ENCODE results near the gene COL15A1.
"Not testable (repeated sequence)": the region's sequence is repeated elsewhere in the genome, so short reads cannot be mapped to it uniquely, and the experiment has no call there.

Gene COL15A1

DNA sequence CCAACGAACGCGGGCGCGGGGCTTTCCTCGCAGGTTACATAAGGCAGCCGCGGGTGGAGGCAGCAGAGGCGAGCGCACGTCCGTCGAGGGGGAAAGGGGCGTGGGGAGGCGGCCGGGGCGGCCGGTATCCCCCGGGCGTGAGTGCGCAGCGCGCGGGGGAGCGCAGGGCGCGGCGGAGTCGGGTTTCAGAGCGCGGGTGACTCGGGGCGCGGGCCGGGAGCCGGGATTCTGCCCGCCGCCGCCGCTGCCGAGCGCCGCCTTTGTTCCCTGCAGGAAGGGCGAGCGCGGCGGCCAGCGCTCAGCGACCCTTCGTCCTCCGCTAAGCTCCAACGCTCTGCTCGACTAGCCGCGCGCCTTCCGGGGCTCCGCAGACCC, at the start of gene COL15A1:
COL15A1 (plus strand) TSS at position 226 of the 375 bp plus-strand sequence. CDS start 155 bp downstream, outside the sequence.
- H3K9me3 Mint-ChIP-seq: no peaks in the 10 kb centered on the region
- peaks cover 12% of the 10 kb centered on the region for H3K4me1 Mint-ChIP-seq
- no peak within 1 kb of the TSS for H3K27ac Mint-ChIP-seq
- no peak for DNase-seq (ENCODE audit: low spot score in 2 of 2)
- no peak for ATAC-seq
- H3K36me3 Mint-ChIP-seq: no peaks in the 10 kb centered on the region
- H3K4me3 Mint-ChIP-seq: peak within 1 kb of the TSS; percentile 41

DNA sequence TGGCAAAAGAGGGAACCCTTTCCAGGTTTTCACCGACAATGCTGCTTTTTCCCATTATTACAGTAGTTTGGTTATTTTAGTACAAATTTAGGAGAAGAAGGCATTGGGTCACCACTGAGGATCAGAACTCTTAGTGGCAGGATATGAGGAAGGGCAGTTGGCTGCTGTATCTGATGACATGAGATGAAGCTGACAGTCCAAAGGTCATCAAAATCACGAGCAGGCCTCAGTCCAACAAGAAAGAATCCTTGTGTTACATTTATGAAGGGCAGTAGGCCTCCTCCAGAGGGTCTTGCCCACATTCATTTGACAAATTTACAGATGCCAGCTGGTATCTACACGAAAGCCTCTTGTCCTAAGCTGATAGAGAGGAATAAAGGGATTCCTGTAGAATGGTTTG, 49.5 kb upstream of the COL15A1 start:
- no peak overlapping the region for H3K27ac Mint-ChIP-seq
- DNase-seq (ENCODE audit: low spot score in 2 of 2): no peak

DNA sequence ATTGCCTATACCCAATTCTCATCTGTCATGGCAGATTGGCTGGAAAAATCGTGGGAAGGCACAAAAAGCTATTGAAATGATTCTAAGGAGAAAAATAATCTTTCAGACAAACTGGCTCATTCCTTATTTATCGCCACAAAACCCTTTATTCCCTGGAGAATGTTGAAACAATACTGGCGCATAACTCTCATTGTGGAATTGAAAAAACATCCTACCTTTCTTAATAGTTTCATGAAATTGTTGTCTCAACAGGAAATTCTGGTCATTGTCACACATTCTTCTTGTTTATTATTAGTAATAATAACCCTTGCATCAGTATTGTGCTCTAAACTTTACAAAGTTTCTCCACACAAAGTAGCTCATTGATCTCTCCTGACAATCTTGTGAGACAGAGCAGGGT, 48.9 kb upstream of the COL15A1 start:
- Mint-ChIP-seq H3K4me1 (no peaks in the 10 kb centered on the region), H3K9me3 (peaks cover 3% of the 10 kb centered on the region), H3K36me3 (no peaks in the 10 kb centered on the region), H3K27ac (no peak overlapping the region), H3K4me3 (no peak overlapping the region)
- no peak for ATAC-seq
- no peak for DNase-seq (ENCODE audit: low spot score in 2 of 2)

More for the DNA sequence above, 49.5 kb upstream of the COL15A1 start:
- Mint-ChIP-seq H3K36me3 (no peaks in the 10 kb centered on the region), H3K4me1 (no peaks in the 10 kb centered on the region), H3K9me3 (peaks cover 3% of the 10 kb centered on the region), H3K4me3 (no peak overlapping the region)
- no peak for ATAC-seq

GRCh38 chr9:98896632-98897031, 47.1 kb upstream of the COL15A1 start:
- H3K4me3 Mint-ChIP-seq: no peak overlapping the region
- H3K27ac Mint-ChIP-seq: no peak overlapping the region
- peaks cover 3% of the 10 kb centered on the region for H3K9me3 Mint-ChIP-seq
- no peaks in the 10 kb centered on the region for H3K36me3 Mint-ChIP-seq
- ATAC-seq: no peak
- H3K4me1 Mint-ChIP-seq: no peaks in the 10 kb centered on the region
- no peak for DNase-seq (ENCODE audit: low spot score in 2 of 2)

DNA sequence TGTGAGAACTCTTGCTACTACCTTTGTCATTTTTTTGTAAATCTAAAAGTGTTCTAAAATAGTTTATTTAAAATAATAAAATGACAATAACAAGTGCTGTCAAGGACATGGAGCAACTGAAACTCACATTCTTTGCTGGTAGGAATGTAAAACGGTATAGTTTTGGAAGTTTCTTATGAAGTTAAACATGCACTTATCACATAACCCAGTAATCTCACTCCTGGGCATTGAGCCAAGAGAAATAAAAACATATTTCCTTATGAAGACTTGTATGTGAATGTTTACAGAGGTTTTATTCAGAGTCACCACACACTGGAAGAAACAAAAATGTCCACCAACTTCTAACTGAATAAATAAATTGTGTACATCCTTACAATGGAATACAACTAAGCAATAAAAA, 46.0 kb upstream of the COL15A1 start:
- Mint-ChIP-seq H3K9me3 (peaks cover 3% of the 10 kb centered on the region), H3K36me3 (no peaks in the 10 kb centered on the region), H3K27ac (no peak overlapping the region), H3K4me3 (no peak overlapping the region), H3K4me1 (no peaks in the 10 kb centered on the region)
- DNase-seq (ENCODE audit: low spot score in 2 of 2) (no peak), ATAC-seq (no peak)

DNA sequence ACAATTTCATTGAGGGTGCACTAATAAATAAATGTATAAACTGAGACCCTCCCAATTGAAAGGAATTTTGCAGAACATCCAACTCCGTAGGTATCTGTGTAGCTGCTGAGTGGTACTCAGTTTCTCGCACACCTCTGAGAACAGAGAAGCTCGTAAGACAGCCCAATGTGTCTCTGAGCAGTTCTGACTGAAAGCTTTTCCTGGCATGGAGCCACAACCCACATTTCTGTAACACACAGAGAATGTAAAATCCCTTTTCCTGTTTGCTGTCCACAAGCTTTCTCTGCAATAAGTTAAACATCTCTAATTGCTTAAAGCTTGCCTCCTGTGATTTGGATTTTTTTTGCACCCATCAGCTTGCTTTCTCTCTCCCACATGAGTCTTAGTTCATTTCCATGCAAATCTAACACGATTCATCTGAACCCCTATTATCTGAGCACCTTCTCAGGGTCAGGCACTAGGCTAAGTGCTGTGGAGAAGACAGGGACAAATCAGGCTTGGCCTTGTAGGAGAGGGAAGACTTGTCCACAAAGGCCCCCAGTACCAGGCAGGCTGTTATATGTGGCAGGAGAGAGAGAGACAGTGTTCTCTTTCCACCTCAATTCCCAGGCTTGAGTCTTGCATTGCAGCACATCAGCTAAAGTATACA, 44.2 kb upstream of the COL15A1 start:
- DNase-seq (ENCODE audit: low spot score in 2 of 2) (no peak), ATAC-seq (no peak)
- H3K4me1 Mint-ChIP-seq: no peaks in the 10 kb centered on the region
- H3K9me3 Mint-ChIP-seq: peaks cover 3% of the 10 kb centered on the region
- H3K36me3 Mint-ChIP-seq: no peaks in the 10 kb centered on the region
- no peak overlapping the region for H3K4me3 Mint-ChIP-seq
- no peak overlapping the region for H3K27ac Mint-ChIP-seq

GRCh38 chr9:98900244-98900643, 43.5 kb upstream of the COL15A1 start:
- H3K27ac Mint-ChIP-seq: no peak overlapping the region
- DNase-seq (ENCODE audit: low spot score in 2 of 2): no peak
- H3K4me3 Mint-ChIP-seq: no peak overlapping the region
- no peak for ATAC-seq
- H3K4me1 Mint-ChIP-seq: no peaks in the 10 kb centered on the region
- H3K36me3 Mint-ChIP-seq: no peaks in the 10 kb centered on the region
- H3K9me3 Mint-ChIP-seq: peaks cover 3% of the 10 kb centered on the region

DNA sequence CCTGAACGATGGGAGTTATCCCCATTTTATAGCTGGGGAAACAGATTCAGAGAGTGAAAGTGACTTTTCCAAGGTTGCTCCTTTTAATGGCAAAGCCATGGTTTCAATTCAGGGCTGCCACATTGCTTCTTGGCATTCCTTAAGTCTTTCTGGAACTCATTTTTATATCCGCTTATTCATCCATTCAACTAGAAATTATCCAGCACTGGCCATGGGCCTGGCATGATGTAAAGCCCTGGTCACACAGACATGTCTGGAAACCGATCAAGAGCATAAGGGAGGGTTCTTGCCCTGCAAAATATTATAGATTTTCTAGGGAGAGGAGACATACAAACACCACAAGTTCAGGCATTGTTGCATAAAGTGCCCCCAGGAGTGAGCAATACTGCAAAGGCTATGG, 43.0 kb upstream of the COL15A1 start:
- H3K36me3 Mint-ChIP-seq: no peaks in the 10 kb centered on the region
- no peak overlapping the region for H3K27ac Mint-ChIP-seq
- no peaks in the 10 kb centered on the region for H3K4me1 Mint-ChIP-seq
- no peak for ATAC-seq
- peaks cover 3% of the 10 kb centered on the region for H3K9me3 Mint-ChIP-seq
- H3K4me3 Mint-ChIP-seq: no peak overlapping the region
- no peak for DNase-seq (ENCODE audit: low spot score in 2 of 2)

GRCh38 chr9:98901843-98902242, 41.9 kb upstream of the COL15A1 start:
- H3K9me3 Mint-ChIP-seq; H3K36me3 Mint-ChIP-seq; ATAC-seq; DNase-seq (ENCODE audit: low spot score in 2 of 2); H3K4me3 Mint-ChIP-seq; H3K27ac Mint-ChIP-seq; H3K4me1 Mint-ChIP-seq: not testable (repeated sequence)

- Mint-ChIP-seq H3K9me3 (no peaks in the 10 kb centered on the region), H3K4me3 (no peak overlapping the region), H3K27ac (no peak overlapping the region), H3K4me1 (no peaks in the 10 kb centered on the region), H3K36me3 (no peaks in the 10 kb centered on the region)
- no peak for ATAC-seq
- DNase-seq (ENCODE audit: low spot score in 2 of 2): no peak
These were observed 41.2 kb upstream of the COL15A1 start for GRCh38 chr9:98902516-98902915.

- Mint-ChIP-seq H3K4me1 (no peaks in the 10 kb centered on the region), H3K4me3 (no peak overlapping the region), H3K36me3 (no peaks in the 10 kb centered on the region), H3K27ac (no peak overlapping the region), H3K9me3 (no peaks in the 10 kb centered on the region)
- ATAC-seq (no peak), DNase-seq (ENCODE audit: low spot score in 2 of 2) (no peak)
These were observed 40.8 kb upstream of the COL15A1 start for GRCh38 chr9:98902925-98903324.

DNA sequence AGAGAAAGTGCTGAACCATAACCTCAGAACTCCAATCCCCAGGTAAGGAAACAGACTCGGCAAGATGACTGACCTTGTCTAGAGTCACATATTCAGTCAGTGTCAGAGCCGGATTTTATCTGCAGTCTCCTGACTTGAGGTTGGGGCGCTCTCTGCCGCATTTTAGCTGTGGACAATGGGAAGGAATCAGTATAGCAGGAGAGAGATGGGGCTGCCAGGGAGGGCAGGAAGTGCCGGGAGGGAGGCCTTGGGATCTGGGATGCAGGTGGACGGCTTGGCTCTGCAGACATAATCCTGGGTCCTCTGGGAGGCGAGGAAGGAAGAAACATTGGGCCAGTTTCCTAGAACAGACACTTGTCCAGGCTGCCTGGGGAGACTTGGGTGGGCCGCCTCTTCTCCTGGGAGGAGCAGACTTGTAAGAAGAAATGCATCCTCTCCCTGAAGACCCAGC, 39.7 kb upstream of the COL15A1 start:
- Mint-ChIP-seq H3K4me1 (no peaks in the 10 kb centered on the region), H3K27ac (no peak overlapping the region), H3K4me3 (no peak overlapping the region), H3K9me3 (no peaks in the 10 kb centered on the region), H3K36me3 (no peaks in the 10 kb centered on the region)
- DNase-seq (ENCODE audit: low spot score in 2 of 2) (no peak), ATAC-seq (no peak)

DNA sequence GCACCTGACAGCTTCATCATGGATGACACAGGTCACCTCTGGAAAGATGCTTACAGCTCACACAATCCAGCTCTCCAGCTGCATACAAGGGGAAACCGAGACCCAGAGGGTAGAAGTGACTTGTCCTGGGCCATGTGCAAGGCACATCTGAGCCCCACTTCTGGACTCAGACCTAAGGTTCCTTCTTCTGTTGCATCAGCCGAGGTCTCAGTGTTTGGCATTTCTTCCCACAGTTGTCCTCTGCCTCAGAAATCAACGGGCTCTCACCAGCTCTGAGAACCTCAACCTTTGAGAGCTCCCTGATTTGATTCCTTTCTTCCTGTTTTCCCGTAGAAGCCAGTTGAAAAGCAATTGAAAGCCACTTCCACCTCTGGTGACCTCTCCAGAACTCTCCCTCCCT, 38.7 kb upstream of the COL15A1 start:
- ATAC-seq (no peak), DNase-seq (ENCODE audit: low spot score in 2 of 2) (no peak)
- Mint-ChIP-seq H3K4me1 (no peaks in the 10 kb centered on the region), H3K27ac (no peak overlapping the region), H3K9me3 (no peaks in the 10 kb centered on the region), H3K4me3 (no peak overlapping the region), H3K36me3 (no peaks in the 10 kb centered on the region)

DNA sequence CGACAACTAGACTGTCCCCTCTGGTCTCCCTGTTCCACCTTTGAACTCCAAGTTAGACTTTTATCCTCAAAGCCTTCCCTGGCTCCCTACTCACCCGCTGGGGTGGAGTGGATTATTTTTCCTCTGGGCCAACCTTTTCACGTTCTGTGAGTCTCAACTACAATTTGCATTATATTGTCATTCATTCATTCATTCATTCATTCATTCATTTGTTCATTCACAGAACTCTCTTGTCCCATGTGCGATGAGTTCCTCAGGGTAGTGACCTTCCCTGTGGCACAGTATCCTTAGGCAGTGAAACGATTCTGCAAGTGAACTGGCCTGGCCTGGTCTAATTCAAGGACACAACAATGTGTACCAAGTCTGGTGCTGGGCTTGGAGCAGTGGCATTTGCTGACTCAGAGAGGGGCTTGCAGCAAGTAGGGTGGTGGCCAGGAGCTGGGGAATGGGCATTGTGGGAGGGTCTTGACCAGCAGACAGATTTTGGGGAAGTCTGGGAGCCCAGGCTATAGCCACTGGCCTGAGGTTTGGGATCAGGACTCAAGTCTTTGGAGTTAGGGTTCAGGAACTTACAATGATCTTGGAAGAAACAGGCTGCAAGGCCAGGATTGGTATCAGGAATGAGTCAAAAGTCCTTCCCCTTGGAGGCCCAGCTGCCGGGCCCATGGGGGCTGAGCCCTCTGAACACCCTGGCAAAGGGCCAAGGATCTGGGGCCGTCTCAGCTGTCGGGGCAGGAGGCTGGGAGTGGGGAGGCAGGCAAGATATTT, 37.2 kb upstream of the COL15A1 start:
- ATAC-seq (no peak), DNase-seq (ENCODE audit: low spot score in 2 of 2) (no peak)
- no peaks in the 10 kb centered on the region for H3K9me3 Mint-ChIP-seq
- no peaks in the 10 kb centered on the region for H3K36me3 Mint-ChIP-seq
- no peaks in the 10 kb centered on the region for H3K4me1 Mint-ChIP-seq
- no peak overlapping the region for H3K4me3 Mint-ChIP-seq
- no peak overlapping the region for H3K27ac Mint-ChIP-seq

DNA sequence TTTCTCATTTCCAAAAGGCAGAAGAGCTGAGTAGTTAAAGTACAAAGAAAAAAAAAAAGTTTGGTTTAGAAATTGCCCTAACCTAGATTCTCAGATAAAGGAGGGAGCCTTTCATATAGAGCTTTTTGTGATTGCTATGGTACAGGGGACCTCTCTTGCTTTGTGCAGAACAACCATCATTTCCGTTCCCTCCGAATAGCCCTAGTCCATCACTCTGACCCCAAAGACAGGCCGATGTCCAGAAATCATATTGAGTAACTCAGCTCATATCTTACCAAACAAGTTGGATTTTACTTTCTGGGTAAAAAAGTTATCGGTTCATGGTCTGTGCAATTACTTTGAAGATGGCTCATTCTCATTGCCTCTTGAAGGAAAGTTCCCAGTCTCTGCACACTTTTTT, 36.7 kb upstream of the COL15A1 start:
- H3K36me3 Mint-ChIP-seq: no peaks in the 10 kb centered on the region
- DNase-seq (ENCODE audit: low spot score in 2 of 2) (no peak), ATAC-seq (no peak)
- no peaks in the 10 kb centered on the region for H3K4me1 Mint-ChIP-seq
- no peak overlapping the region for H3K27ac Mint-ChIP-seq
- no peaks in the 10 kb centered on the region for H3K9me3 Mint-ChIP-seq
- H3K4me3 Mint-ChIP-seq: no peak overlapping the region

DNA sequence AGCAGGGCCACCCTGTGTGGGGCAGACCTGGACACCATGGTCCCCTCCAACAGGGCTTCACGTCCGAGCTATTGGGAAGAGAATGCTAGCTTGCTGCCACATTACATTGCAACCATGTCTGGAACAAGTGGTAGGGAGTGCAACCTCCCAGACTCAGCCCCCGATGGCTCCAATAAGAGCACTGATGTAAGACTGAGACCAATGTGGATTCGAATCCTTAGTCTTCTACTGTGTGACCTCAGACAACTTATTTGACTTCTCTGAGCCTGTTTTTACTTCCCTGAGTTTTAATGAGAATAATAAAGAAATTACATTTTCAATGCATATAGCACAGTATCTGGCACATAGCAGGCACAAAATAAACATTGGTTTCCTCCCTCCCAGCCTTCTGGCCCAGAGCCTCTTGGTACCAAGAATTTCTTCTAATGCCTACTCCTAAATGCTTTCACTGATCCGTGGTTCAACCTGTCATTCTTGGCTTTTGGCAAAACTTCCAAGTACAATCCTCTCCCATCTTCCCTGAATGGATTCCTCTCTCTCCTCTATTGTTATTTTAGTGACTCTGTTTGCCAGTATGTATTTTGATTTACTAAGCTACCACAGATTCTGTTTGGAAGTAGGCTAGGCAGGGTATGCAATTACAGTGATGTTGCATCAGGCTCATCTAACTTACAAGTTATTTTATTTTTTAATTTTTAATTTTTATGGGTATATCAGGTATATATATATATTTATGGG, 34.6 kb upstream of the COL15A1 start:
- no peak for ATAC-seq
- no peak for DNase-seq (ENCODE audit: low spot score in 2 of 2)
- H3K27ac Mint-ChIP-seq: no peak overlapping the region
- H3K36me3 Mint-ChIP-seq: no peaks in the 10 kb centered on the region
- H3K9me3 Mint-ChIP-seq: no peaks in the 10 kb centered on the region
- H3K4me3 Mint-ChIP-seq: no peak overlapping the region
- no peaks in the 10 kb centered on the region for H3K4me1 Mint-ChIP-seq

All from stimulated activated effector memory CD8-positive, alpha-beta T cell treated with anti-CD3 and anti-CD28 coated beads, Interleukin-12 subunit alpha, Interleukin-12 subunit beta, amount 100 ng/mL, for 72 hours (primary cell).